Astrocyte of the spinal cord (primary cell): ENCODE results near the gene SLC7A1.

Experiments
- DNase-seq: peaks from one replicate; pipeline ENCODE4 v3.0.0; 2011; ENCODE audit warnings: low read depth, low spot score
- H3K4me3 ChIP-seq: 2 replicates; pipeline ENCODE4 v1.5.1; 2011; ENCODE audit warnings: low read depth, mild to moderate bottlenecking, low read length, moderate library complexity
- CTCF ChIP-seq: IDR thresholded peaks from 2 replicates; pipeline ENCODE4 v1.5.1; 2012; ENCODE audit warnings: low read depth, mild to moderate bottlenecking, low read length, inconsistent platforms
- in situ Hi-C: cut with HindIII; loops from 2 replicates; pipeline ENCODE4 v1.10.0; 2017; ENCODE audit warnings: low sequenced_read_pairs

Gene SLC7A1

DNA sequence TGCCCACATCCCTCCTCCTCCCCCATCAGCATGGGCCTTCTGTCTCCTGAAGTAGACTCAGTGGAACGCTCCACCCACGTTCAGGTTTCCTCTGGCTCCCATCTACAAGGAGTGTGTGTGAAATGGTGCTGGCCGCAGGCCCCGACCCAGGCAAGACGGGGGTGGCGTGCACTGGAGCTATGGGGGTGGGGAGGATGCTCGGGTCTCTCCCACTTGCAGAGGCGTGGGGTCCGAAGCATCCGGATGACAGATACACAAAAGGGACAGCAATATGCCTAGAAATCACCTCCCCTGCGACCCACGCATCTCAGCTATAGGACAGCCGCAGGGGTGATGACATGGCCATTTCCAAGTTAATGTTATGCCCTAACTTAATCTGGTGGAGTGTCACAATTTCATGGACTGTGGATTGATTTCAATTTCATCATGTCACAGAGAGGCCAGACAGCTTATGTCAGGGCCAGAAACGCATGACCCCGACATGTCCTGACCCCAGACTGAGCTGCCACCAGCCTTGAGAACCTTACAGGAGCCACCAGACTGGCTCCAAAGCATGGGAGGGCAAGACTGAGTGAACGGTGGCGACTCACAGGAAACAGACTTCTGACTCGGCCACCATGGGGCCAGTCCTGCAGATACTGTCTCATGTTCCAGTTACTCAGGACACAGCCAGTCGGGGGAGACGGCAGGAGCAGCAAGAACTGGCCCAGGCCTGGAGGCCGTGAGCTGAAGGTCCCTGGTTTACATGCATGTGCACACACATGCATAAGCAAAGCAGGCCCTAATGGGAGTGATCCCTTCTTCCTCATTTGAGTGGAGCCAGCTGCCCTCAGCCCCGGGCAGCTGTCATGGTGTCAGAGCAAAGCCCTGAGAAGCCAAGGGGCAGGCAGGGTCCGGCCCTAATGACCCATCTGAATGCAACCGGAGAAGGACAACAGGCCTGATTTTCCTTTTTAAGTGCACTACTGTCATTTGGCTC is 82.2 kb downstream of the SLC7A1 start:
- no peak for DNase-seq
- TF ChIP-seq CTCF = no peak
- in situ Hi-C loops = no loop called here
- H3K4me3 ChIP-seq = no peak overlapping the region

GRCh38 chr13:29511980-29512379 is 83.5 kb downstream of the SLC7A1 start:
- TF ChIP-seq CTCF = no peak
- in situ Hi-C loops = no loop called here
- peak; percentile 54 for DNase-seq
- no peak overlapping the region for H3K4me3 ChIP-seq

GRCh38 chr13:29511106-29511796 is 84.2 kb downstream of the SLC7A1 start:
- no peak for TF ChIP-seq CTCF
- DNase-seq = peak; percentile 44
- no peak overlapping the region for H3K4me3 ChIP-seq
- in situ Hi-C loops = no loop called here

DNA sequence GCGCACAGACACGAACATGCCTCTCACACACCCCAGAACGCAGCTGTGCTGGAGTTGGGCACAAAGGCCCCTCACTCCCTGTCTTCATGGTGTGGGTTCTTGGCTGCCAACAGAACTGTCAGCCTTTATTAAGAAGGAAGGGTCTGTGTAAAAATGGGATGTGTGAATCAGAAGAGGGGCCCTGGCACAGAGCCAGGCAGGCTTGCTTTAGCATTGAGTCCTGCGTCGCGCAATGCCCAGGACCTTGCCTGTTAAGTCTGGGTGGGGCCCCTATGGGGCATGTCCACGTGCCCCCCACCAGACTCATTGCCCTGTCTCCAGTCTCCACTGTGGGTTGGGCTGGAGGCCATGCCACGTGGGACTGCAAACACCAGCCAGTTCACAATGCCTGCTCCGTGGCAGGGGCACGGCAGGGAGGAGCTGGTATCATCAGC is 84.8 kb downstream of the SLC7A1 start:
- peak; percentile 24 for DNase-seq
- H3K4me3 ChIP-seq = no peak overlapping the region
- in situ Hi-C loops = no loop called here
- TF ChIP-seq CTCF = no peak

DNA sequence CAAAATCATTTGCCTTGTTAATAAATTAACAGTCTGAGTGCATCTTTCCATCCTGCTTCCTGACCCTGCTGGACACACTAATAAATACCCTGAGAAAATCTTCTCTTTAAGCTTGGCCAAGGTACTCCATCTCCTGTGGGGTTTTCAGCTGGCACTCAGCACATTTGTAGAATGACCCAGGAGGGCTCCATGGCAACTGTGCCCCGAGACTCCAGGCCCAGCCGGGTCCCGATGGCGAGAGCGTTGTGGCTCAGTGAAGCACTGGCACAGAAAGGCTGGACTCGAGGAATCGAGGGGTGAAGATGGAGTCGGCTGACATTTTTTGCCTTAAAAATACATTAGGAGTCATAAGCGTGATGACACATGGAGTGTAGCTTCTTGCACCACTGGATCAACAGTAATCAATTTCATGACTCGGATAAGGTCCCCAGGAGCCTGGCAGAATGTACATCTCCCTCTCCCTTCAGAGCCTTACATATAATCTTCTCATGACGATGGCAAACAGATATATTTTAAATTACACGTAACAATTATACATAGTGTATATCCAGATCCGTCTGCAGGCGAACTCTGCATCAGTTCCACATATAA is 85.4 kb downstream of the SLC7A1 start:
- peak; percentile 50 for DNase-seq
- in situ Hi-C loops = no loop called here

More for the DNA sequence above, 85.4 kb downstream of the SLC7A1 start:
- TF ChIP-seq CTCF = no peak
- H3K4me3 ChIP-seq = no peak overlapping the region
